Trophoblast cell (in vitro differentiated cells and primary cell): ENCODE results near the gene CD36. TPM values are rescaled to one million over a fixed set of nuclear protein-coding genes. Genes with fewer than 3 reads are reported as not detected.

Experiments used
- DNase-seq, 2 donors: peaks; one replicate each; pipeline ENCODE4 v3.0.0-alpha.2; 2016
- H2AFZ ChIP-seq: 2 replicates; pipeline ENCODE4 v1.6.1; 2013; ENCODE audit warnings: low read length, moderate library complexity, mild to moderate bottlenecking; ENCODE audit not compliant: insufficient read depth, poor library complexity
- H2AK5ac ChIP-seq: 2 replicates; pipeline ENCODE4 v1.6.1; 2013; ENCODE audit warnings: mild to moderate bottlenecking, low read length
- H2BK120ac ChIP-seq: 2 replicates; pipeline ENCODE4 v1.6.1; 2013; ENCODE audit warnings: low read length, mild to moderate bottlenecking, moderate library complexity; ENCODE audit not compliant: insufficient read depth, poor library complexity
- H2BK12ac ChIP-seq: 2 replicates; pipeline ENCODE4 v1.6.1; 2013; ENCODE audit warnings: mild to moderate bottlenecking, low read length, moderate library complexity
- H2BK5ac ChIP-seq: 2 replicates; pipeline ENCODE4 v1.6.1; 2013; ENCODE audit warnings: low read length, low read depth, moderate library complexity, mild to moderate bottlenecking; ENCODE audit not compliant: poor library complexity
- H3K14ac ChIP-seq: 2 replicates; pipeline ENCODE4 v1.6.1; 2013; ENCODE audit warnings: mild to moderate bottlenecking, low read length
- H3K18ac ChIP-seq: 2 replicates; pipeline ENCODE4 v1.6.1; 2013; ENCODE audit warnings: mild to moderate bottlenecking, low read length
- H3K23ac ChIP-seq: 2 replicates; pipeline ENCODE4 v1.6.1; 2013; ENCODE audit warnings: low read length
- H3K27ac ChIP-seq: 2 replicates; pipeline ENCODE4 v1.5.1; 2013; ENCODE audit warnings: low read depth, mild to moderate bottlenecking, inconsistent platforms, low read length, moderate library complexity
- H3K27me3 ChIP-seq: 2 replicates; pipeline ENCODE4 v1.6.1; 2013; ENCODE audit warnings: inconsistent platforms, mild to moderate bottlenecking, low read length, moderate library complexity; ENCODE audit not compliant: insufficient read depth
- H3K36me3 ChIP-seq, 2 experiments: 1 replicate in 1 of 2; 2 replicates in 1 of 2; pipeline ENCODE4 v1.6.1; 2013; ENCODE audit warnings: low read length in 2 of 2, mild to moderate bottlenecking in 2 of 2, moderate library complexity in 1 of 2; ENCODE audit not compliant: insufficient read depth in 2 of 2, control insufficient read depth in 1 of 2
- H3K4ac ChIP-seq: 2 replicates; pipeline ENCODE4 v1.6.1; 2013; ENCODE audit warnings: low read depth, mild to moderate bottlenecking, low read length, moderate library complexity
- H3K4me1 ChIP-seq, 2 experiments: 1 replicate in 1 of 2; 2 replicates in 1 of 2; pipeline ENCODE4 v1.6.1; 2013; ENCODE audit warnings: low read length in 2 of 2, mild to moderate bottlenecking in 2 of 2, moderate library complexity in 1 of 2; ENCODE audit not compliant: insufficient read depth in 2 of 2, control insufficient read depth in 1 of 2
- H3K4me2 ChIP-seq: 2 replicates; pipeline ENCODE4 v1.6.1; 2013; ENCODE audit warnings: inconsistent platforms, mild to moderate bottlenecking, low read length, moderate library complexity
- H3K4me3 ChIP-seq: 2 replicates; pipeline ENCODE4 v1.5.1; 2013; ENCODE audit warnings: mild to moderate bottlenecking, low read depth, low read length, inconsistent platforms
- H3K79me1 ChIP-seq: one replicate; pipeline ENCODE4 v1.6.1; 2013; ENCODE audit warnings: low read length
- H3K79me2 ChIP-seq: 2 replicates; pipeline ENCODE4 v1.6.1; 2013; ENCODE audit warnings: low read length, mild to moderate bottlenecking; ENCODE audit not compliant: control insufficient read depth, insufficient read depth, poor library complexity
- H3K9ac ChIP-seq: 2 replicates; pipeline ENCODE4 v1.6.1; 2013; ENCODE audit warnings: mild to moderate bottlenecking, low read length
- H3K9me3 ChIP-seq: 2 replicates; pipeline ENCODE4 v1.6.1; 2013; ENCODE audit warnings: low read depth, mild to moderate bottlenecking, control low read depth, inconsistent platforms, low read length; ENCODE audit not compliant: insufficient read depth
- H4K12ac ChIP-seq: 2 replicates; pipeline ENCODE4 v1.6.1; 2013; ENCODE audit warnings: low read depth, mild to moderate bottlenecking, low read length, moderate library complexity
- H4K8ac ChIP-seq: 2 replicates; pipeline ENCODE4 v1.6.1; 2013; ENCODE audit warnings: low read depth, mild to moderate bottlenecking, low read length, moderate library complexity
- H4K91ac ChIP-seq: one replicate; pipeline ENCODE4 v1.6.1; 2013; ENCODE audit warnings: low read depth, mild to moderate bottlenecking, low read length, moderate library complexity
- WGBS: extraction: QIAGEN DNeasy Blood & Tissue Kit; methylation state at CpG from one replicate; pipeline ENCODE4 v1.1.7; 2013; ENCODE audit warnings: missing lambda C conversion rate; ENCODE audit not compliant: insufficient read length, insufficient coverage; ENCODE audit errors: extremely low coverage; 5-methylcytosine and 5-hydroxymethylcytosine counted together
- polyA plus RNA-seq: library from polyadenylated mRNA; stranded (reverse); fragments of 200-250 nt; gene quantifications from 2 replicates; pipeline ENCODE4 v1.2.3, GENCODE V29; 2013

The CD36 gene
- polyA plus RNA-seq, result 0.65 and 0.70 TPM in 2 replicates

DNA sequence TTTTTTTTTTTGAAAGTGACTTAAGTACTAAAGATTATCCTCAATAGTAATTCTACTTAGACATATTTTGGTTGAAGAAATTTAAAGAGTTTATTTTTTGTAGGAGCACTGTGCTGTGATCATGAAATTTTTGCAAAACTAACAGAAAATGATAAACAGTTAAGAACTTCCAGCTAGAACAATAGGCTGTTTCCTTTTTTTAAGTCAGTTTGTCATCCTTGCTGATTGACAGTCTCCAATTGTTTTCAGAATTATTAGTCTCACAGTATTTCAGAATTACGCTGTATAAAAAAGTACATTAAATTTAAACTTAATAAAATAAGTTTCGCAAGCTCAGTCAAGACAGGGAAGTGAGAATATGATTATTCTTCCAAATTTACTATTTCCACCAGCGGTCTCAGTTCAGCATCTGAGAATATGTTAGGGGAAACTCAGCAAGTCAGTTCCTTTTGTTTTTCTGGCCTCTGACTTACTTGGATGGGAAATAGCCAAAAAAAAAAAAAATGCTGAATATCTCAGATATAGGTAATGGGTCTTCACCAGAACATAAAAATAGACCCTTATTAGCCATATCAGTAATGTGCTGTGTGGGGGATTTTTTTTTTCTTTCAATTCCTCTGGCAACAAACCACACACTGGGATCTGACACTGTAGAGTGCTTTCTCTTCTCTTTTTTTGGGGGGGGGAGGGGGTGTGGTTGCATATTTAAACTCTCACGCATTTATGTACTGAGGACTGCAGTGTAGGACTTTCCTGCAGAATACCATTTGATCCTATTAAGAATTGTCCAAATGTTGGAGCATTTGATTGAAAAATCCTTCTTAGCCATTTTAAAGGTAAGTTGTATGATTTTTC is at the start of gene CD36:
CD36 (plus strand) TSS at position 732 of the 855 bp plus-strand sequence. CDS start 8,099 bp downstream, outside the sequence.
- Histone ChIP-seq H3K79me2 (no peaks in the 10 kb centered on the region), H3K27ac (no peak within 1 kb of the TSS), H4K12ac (no peak within 1 kb of the TSS), H3K4me2 (no peak within 1 kb of the TSS), H2BK12ac (no peak within 1 kb of the TSS), H2BK5ac (no peak within 1 kb of the TSS), H3K14ac (no peak within 1 kb of the TSS), H4K91ac (no peak within 1 kb of the TSS), H3K36me3 (no peaks in the 10 kb centered on the region), H3K9me3 (no peaks in the 10 kb centered on the region), H2AK5ac (no peak within 1 kb of the TSS), H3K9ac (no peak within 1 kb of the TSS), H4K8ac (no peak within 1 kb of the TSS), H3K4me3 (no peak within 1 kb of the TSS), H3K23ac (no peak within 1 kb of the TSS), H3K4me1 (no peaks in the 10 kb centered on the region), H3K18ac (no peak within 1 kb of the TSS), H2AFZ (no peak within 1 kb of the TSS), H3K79me1 (no peaks in the 10 kb centered on the region), H3K4ac (no peak within 1 kb of the TSS), H3K27me3 (no peaks in the 10 kb centered on the region), H2BK120ac (no peak within 1 kb of the TSS)
- no CpG with 5 or more reads among the region's 4 CpGs for WGBS
- peak in 1 of 2 donors; percentile 17 for DNase-seq

DNA sequence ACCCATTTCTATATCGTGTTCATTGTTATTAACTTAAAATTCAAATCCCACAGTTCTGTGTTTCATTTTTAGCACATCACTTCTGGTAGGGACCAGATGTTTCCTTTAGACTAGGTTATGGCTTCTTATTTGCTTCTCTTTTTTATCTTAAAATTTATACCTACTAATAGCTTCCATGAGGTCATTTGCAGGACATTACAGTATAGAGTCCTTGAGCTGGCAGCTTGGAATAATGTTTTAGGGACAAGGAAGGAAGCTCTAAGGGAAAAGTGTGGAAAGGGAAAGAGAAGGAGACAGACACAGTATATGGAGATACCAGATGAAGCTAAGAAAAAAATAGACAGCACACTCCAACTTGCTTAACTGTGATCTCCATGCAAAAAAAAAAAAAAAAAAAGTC is 48.8 kb upstream of the CD36 start:
- Histone ChIP-seq H2BK120ac (no peak overlapping the region), H3K27me3 (no peaks in the 10 kb centered on the region), H2AK5ac (no peak overlapping the region), H3K4ac (no peak overlapping the region), H3K79me1 (no peaks in the 10 kb centered on the region), H4K8ac (no peak overlapping the region), H4K91ac (no peak overlapping the region), H3K4me3 (no peak overlapping the region), H3K36me3 (no peaks in the 10 kb centered on the region), H3K18ac (no peak overlapping the region), H2BK5ac (no peak overlapping the region), H3K14ac (no peak overlapping the region), H3K4me1 (peaks cover 0 to 4% of the 10 kb centered on the region in 2 experiments), H2BK12ac (no peak overlapping the region), H3K4me2 (no peak overlapping the region), H3K9me3 (no peaks in the 10 kb centered on the region), H3K79me2 (no peaks in the 10 kb centered on the region), H2AFZ (no peak overlapping the region), H3K9ac (no peak overlapping the region), H3K27ac (no peak overlapping the region), H4K12ac (no peak overlapping the region), H3K23ac (no peak overlapping the region)
- WGBS, result no CpG with 5 or more reads among the region's 1 CpG
- DNase-seq, result no peak

DNA sequence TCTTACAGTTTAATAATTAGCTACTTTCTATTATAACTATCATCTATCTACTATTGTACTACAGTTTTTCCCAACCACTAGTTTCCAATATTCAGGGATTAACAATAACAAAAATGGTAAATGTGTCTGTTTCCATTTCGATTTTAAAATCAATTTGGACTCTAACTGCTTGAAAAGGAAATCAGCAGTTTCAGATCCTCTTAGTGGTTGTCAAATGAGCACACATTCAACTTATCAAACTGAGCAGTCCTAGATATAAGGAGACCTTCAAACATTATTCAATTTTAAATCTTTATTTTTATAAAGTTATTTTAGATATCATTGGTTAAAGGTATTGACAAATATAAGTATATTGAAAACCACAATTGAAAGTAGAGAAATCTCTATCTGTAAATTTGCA is 46.8 kb upstream of the CD36 start:
- no peak for DNase-seq
- H3K4me1 ChIP-seq, result no peaks in the 10 kb centered on the region
- no peak overlapping the region for H3K14ac ChIP-seq
- no peak overlapping the region for H4K12ac ChIP-seq
- H2AFZ ChIP-seq, result no peak overlapping the region
- H3K27me3 ChIP-seq, result no peaks in the 10 kb centered on the region
- H4K8ac ChIP-seq, result no peak overlapping the region
- H3K79me1 ChIP-seq, result no peaks in the 10 kb centered on the region
- H2BK5ac ChIP-seq, result no peak overlapping the region
- no peak overlapping the region for H3K4me3 ChIP-seq
- H3K36me3 ChIP-seq, result no peaks in the 10 kb centered on the region
- no peaks in the 10 kb centered on the region for H3K9me3 ChIP-seq
- no peak overlapping the region for H2BK12ac ChIP-seq
- no peak overlapping the region for H3K27ac ChIP-seq
- H2AK5ac ChIP-seq, result no peak overlapping the region
- no CpG with 5 or more reads among the region's 1 CpG for whole genome bisulfite sequencing
- H3K4ac ChIP-seq, result no peak overlapping the region
- H3K4me2 ChIP-seq, result no peak overlapping the region
- H3K79me2 ChIP-seq, result no peaks in the 10 kb centered on the region
- H3K9ac ChIP-seq, result no peak overlapping the region
- H3K23ac ChIP-seq, result no peak overlapping the region
- H3K18ac ChIP-seq, result no peak overlapping the region
- H4K91ac ChIP-seq, result no peak overlapping the region
- no peak overlapping the region for H2BK120ac ChIP-seq

DNA sequence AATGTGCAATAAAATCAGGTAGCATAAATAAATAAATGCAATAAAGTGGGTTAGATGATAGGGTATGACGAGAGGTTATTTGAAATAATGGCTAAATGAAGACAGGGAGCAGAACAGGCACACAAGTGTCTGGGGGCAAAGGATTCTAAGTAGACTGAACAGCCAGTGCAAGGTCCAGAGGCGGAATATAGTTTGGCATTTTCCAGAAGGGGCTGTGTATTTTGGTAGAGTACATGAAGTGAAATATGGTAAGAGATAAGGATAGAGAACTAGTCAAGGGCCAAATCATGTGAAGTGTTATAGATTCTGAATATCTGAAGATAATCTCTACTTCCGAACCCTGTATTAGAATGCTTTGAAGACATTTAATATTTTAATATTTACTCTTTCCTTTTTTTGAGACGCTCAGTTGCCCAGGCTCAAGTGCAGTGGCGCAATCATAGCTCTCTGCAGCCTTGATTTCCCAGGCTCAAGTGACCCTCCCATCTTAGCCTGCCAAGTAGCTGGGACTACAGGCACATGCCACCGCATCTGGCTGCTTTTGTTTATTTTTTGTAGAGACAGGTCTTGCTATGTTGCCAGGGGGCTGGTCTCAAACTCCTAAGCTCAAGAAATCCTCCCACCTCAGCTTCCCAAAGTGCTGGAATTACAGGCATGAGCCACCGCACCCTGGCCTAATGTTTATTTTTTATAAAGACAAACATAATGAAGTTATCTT is 44.4 kb upstream of the CD36 start:
- Histone ChIP-seq H3K79me2 (no peaks in the 10 kb centered on the region), H2AK5ac (no peak overlapping the region), H3K18ac (no peak overlapping the region), H3K4me3 (no peak overlapping the region), H3K4ac (no peak overlapping the region), H2BK120ac (no peak overlapping the region), H3K27me3 (no peaks in the 10 kb centered on the region), H4K91ac (no peak overlapping the region), H3K23ac (no peak overlapping the region), H4K12ac (no peak overlapping the region), H3K27ac (no peak overlapping the region), H3K36me3 (no peaks in the 10 kb centered on the region), H3K4me1 (no peaks in the 10 kb centered on the region), H2AFZ (peak overlapping the region; percentile 6), H3K14ac (no peak overlapping the region), H2BK5ac (no peak overlapping the region), H3K9me3 (no peaks in the 10 kb centered on the region), H4K8ac (no peak overlapping the region), H3K4me2 (no peak overlapping the region), H3K9ac (no peak overlapping the region), H3K79me1 (no peaks in the 10 kb centered on the region), H2BK12ac (no peak overlapping the region)
- WGBS, result 100% methylated on average over 1 of the region's 7 CpGs
- no peak for DNase-seq
